Measurements from ENCODE around the gene EFCAB6.

GRCh38 chr22:43743131-43743530 lies 69.0 kb downstream of the EFCAB6 start:
- no peak for TF ChIP-seq CTCF (IDR thresholded peaks at IDR 0.05)
- TF ChIP-seq POLR2A (IDR thresholded peaks at IDR 0.05), result no peak
